ENCODE results near the gene TMEM94. TPM values are rescaled to one million over a fixed set of nuclear protein-coding genes. Genes with fewer than 3 reads are reported as not detected.

Gene TMEM94
- total RNA-seq, 1 donor from 2014 or later = 197 TPM

GRCh38 chr17:75511610-75512575, 55.5 kb downstream of the TMEM94 start:
- no peak for DNase-seq (ENCODE audit: low spot score, unreplicated experiment)
- Mint-ChIP-seq H3K9me3 (ENCODE audit: low read depth) (no peaks in the 10 kb centered on the region), H3K27me3 (no peaks in the 10 kb centered on the region), H3K4me1 (ENCODE audit: low read depth) (peaks cover 13% of the 10 kb centered on the region), H3K36me3 (ENCODE audit: insufficient read depth) (peaks cover 2% of the 10 kb centered on the region), H3K4me3 (ENCODE audit: low read depth) (no peak overlapping the region), H3K27ac (no peak overlapping the region)
- no peak for TF ChIP-seq CTCF (IDR thresholded peaks at IDR 0.05; ENCODE audit: unreplicated experiment)

- no peak for TF ChIP-seq CTCF (IDR thresholded peaks at IDR 0.05; ENCODE audit: unreplicated experiment)
- DNase-seq (ENCODE audit: low spot score, unreplicated experiment) = no peak
- Mint-ChIP-seq H3K36me3 (ENCODE audit: insufficient read depth) (peaks cover 7% of the 10 kb centered on the region), H3K27me3 (no peaks in the 10 kb centered on the region), H3K9me3 (ENCODE audit: low read depth) (no peaks in the 10 kb centered on the region), H3K4me1 (ENCODE audit: low read depth) (peaks cover 24% of the 10 kb centered on the region), H3K4me3 (ENCODE audit: low read depth) (peak overlapping the region; percentile 83), H3K27ac (no peak overlapping the region)
Measured at GRCh38 chr17:75512926-75513640, 56.6 kb downstream of the TMEM94 start.

GRCh38 chr17:75513641-75514000, 57.2 kb downstream of the TMEM94 start:
- Mint-ChIP-seq H3K36me3 (ENCODE audit: insufficient read depth) (peaks cover 8% of the 10 kb centered on the region), H3K27me3 (no peaks in the 10 kb centered on the region), H3K9me3 (ENCODE audit: low read depth) (no peaks in the 10 kb centered on the region), H3K27ac (no peak overlapping the region), H3K4me1 (ENCODE audit: low read depth) (peaks cover 26% of the 10 kb centered on the region), H3K4me3 (ENCODE audit: low read depth) (peak overlapping the region; percentile 83)
- no peak for TF ChIP-seq CTCF (IDR thresholded peaks at IDR 0.05; ENCODE audit: unreplicated experiment)
- DNase-seq (ENCODE audit: low spot score, unreplicated experiment) = no peak

- Mint-ChIP-seq H3K9me3 (ENCODE audit: low read depth) (no peaks in the 10 kb centered on the region), H3K4me1 (ENCODE audit: low read depth) (peaks cover 26% of the 10 kb centered on the region), H3K27ac (peak overlapping the region; percentile 71), H3K4me3 (ENCODE audit: low read depth) (peak overlapping the region; percentile 83), H3K27me3 (no peaks in the 10 kb centered on the region), H3K36me3 (ENCODE audit: insufficient read depth) (peaks cover 8% of the 10 kb centered on the region)
- DNase-seq (ENCODE audit: low spot score, unreplicated experiment) = no peak
- TF ChIP-seq CTCF (IDR thresholded peaks at IDR 0.05; ENCODE audit: unreplicated experiment) = no peak
Measured at GRCh38 chr17:75514299-75514918, 58.0 kb downstream of the TMEM94 start.

GRCh38 chr17:75514919-75515495, 58.6 kb downstream of the TMEM94 start:
- Mint-ChIP-seq H3K36me3 (ENCODE audit: insufficient read depth) (peaks cover 12% of the 10 kb centered on the region), H3K27ac (peak overlapping the region; percentile 71), H3K9me3 (ENCODE audit: low read depth) (no peaks in the 10 kb centered on the region), H3K4me3 (ENCODE audit: low read depth) (peak overlapping the region; percentile 83), H3K27me3 (no peaks in the 10 kb centered on the region), H3K4me1 (ENCODE audit: low read depth) (peaks cover 26% of the 10 kb centered on the region)
- peak; percentile 42 for DNase-seq (ENCODE audit: low spot score, unreplicated experiment)
- no peak for TF ChIP-seq CTCF (IDR thresholded peaks at IDR 0.05; ENCODE audit: unreplicated experiment)
